ENCODE results near the gene MLLT1. TPM values are rescaled to one million over a fixed set of nuclear protein-coding genes. Genes with fewer than 3 reads are reported as not detected.
A peak's percentile ranks its signal among the peaks of the same experiment; 100 is the strongest.

The MLLT1 gene, protein sequence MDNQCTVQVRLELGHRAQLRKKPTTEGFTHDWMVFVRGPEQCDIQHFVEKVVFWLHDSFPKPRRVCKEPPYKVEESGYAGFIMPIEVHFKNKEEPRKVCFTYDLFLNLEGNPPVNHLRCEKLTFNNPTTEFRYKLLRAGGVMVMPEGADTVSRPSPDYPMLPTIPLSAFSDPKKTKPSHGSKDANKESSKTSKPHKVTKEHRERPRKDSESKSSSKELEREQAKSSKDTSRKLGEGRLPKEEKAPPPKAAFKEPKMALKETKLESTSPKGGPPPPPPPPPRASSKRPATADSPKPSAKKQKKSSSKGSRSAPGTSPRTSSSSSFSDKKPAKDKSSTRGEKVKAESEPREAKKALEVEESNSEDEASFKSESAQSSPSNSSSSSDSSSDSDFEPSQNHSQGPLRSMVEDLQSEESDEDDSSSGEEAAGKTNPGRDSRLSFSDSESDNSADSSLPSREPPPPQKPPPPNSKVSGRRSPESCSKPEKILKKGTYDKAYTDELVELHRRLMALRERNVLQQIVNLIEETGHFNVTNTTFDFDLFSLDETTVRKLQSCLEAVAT
- total RNA-seq: 11.9 and 12.5 TPM in 2 replicates

- DNase-seq (ENCODE audit: low read depth): peak; percentile 97
- H3K4me3 ChIP-seq (ENCODE audit: low read depth, low read length): peak within 1 kb of the TSS; percentile 87
- peak; percentile 47 for TF ChIP-seq CTCF (IDR thresholded peaks at IDR 0.05; ENCODE audit: insufficient read depth, low read depth, low read length)
These were observed at the start of gene MLLT1 for GRCh38 chr19:6279931-6280591. MLLT1 (minus strand) TSS chr19:6279975; CDS start chr19:6279784, 191 bp downstream.

- DNase-seq (ENCODE audit: low read depth): no peak
- no peak for TF ChIP-seq CTCF (IDR thresholded peaks at IDR 0.05; ENCODE audit: insufficient read depth, low read depth, low read length)
- no peak overlapping the region for H3K4me3 ChIP-seq (ENCODE audit: low read depth, low read length)
These were observed 47.0 kb upstream of the MLLT1 start for GRCh38 chr19:6326815-6327214.

DNA sequence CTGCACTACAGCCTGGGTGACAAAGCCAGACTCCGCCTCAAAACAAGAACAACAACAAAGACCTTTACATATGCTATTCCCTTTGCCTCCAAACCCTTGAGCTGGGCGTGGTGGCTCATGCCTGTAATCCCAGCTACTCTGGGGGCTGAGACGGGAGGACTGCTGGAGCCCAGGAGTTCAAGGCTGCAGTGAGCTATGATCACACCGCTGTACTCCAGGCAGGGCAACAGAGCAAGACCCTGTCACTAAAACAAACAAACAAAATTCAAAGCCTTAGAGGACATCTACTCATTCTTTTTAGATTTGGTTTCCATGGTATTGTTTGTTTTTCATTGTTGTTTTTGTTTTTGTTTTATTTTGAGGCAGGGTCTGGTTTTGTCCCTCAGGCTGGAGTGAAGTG is 45.8 kb upstream of the MLLT1 start:
- H3K4me3 ChIP-seq (ENCODE audit: low read depth, low read length): no peak overlapping the region
- no peak for TF ChIP-seq CTCF (IDR thresholded peaks at IDR 0.05; ENCODE audit: insufficient read depth, low read depth, low read length)
- no peak for DNase-seq (ENCODE audit: low read depth)

DNA sequence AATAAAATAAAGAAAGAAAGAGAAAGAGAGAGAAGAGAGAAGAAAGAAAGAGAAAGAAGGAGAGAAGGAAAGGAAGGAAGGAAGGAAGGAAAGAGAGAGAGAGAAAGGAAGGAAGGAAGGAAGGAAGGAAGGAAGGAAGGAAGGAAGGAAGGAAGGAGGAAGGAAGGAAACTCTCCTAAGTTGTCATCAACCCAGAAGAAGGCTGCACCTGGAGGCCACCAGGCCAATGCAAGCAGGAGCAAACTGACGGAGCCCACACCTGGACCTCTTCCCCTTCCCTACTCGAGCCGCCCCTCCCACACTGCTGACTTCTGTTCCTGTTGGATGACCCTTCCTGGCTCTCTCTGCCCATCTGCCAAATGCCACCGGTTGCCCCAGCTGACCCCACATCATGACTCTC is 45.0 kb upstream of the MLLT1 start:
- no peak for TF ChIP-seq CTCF (IDR thresholded peaks at IDR 0.05; ENCODE audit: insufficient read depth, low read depth, low read length)
- DNase-seq (ENCODE audit: low read depth): no peak
- H3K4me3 ChIP-seq (ENCODE audit: low read depth, low read length): no peak overlapping the region

DNA sequence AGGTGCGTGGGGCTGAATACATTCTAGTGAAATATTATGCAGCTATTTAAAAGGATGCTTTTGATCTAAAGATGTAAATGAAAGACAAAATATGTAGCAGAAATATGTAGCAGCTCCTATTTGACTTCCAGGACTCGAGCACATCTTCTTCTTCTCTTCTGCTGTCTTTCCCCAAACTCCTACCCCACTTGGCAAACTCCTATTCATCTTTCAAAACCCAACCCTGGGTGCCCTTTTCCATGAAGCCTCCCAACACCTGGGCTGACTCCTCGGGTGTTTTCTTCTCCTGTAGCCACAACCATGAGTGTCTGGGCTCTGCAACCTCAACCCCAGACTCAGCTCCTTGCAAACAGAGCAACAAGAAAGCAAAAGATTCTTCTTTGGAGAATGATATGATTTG is 42.5 kb upstream of the MLLT1 start:
- no peak for TF ChIP-seq CTCF (IDR thresholded peaks at IDR 0.05; ENCODE audit: insufficient read depth, low read depth, low read length)
- no peak for DNase-seq (ENCODE audit: low read depth)
- H3K4me3 ChIP-seq (ENCODE audit: low read depth, low read length): no peak overlapping the region

DNA sequence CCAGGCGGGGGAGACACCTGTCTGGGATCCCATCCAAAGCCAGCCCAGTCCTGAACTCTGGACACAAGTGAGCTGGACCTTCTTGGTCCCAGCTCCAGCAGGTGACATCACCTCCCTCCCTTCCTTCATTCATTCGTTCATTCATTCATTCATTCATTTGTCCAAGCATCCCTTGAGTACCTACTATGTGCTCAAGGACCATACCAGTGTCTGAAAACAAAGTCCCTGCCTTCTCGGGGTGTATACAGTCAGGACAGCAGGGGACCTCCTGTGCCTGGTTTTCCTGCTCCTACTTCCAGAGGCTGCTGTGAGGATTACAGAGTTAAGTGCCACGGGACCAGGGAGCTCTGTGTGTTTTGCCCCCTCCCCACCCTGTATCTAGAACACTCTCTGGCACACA is 39.6 kb upstream of the MLLT1 start:
- DNase-seq (ENCODE audit: low read depth): no peak
- TF ChIP-seq CTCF (IDR thresholded peaks at IDR 0.05; ENCODE audit: insufficient read depth, low read depth, low read length): no peak
- H3K4me3 ChIP-seq (ENCODE audit: low read depth, low read length): no peak overlapping the region
